ACC112 (cell line): ENCODE data around the gene DDOST.

ENCODE experiments used
- H2AFZ ChIP-seq: fragments of 200-600 bp; sonication (generic); one replicate; pipeline ENCODE4 v1.6.0; 2017; ENCODE audit warnings: antibody characterized with exemption, low read length; ENCODE audit not compliant: unreplicated experiment
- H3K27ac ChIP-seq: fragments of 200-600 bp; sonication (generic); 2 replicates; pipeline ENCODE4 v1.5.1; 2014; ENCODE audit warnings: low read depth, mild to moderate bottlenecking, antibody characterized with exemption, low read length, moderate library complexity
- H3K27me3 ChIP-seq: fragments of 200-600 bp; sonication (generic); 2 replicates; pipeline ENCODE4 v1.6.1; 2014; ENCODE audit warnings: mild to moderate bottlenecking, antibody characterized with exemption, low read length, moderate library complexity, mixed read lengths; ENCODE audit not compliant: insufficient read depth
- H3K36me3 ChIP-seq: fragments of 200-600 bp; sonication (generic); 2 replicates; pipeline ENCODE4 v1.6.1; 2016; ENCODE audit warnings: mild to moderate bottlenecking, antibody characterized with exemption, low read length, moderate library complexity, mixed read lengths; ENCODE audit not compliant: insufficient read depth
- H3K4me1 ChIP-seq: fragments of 200-600 bp; sonication (generic); one replicate; pipeline ENCODE4 v1.6.1; 2016; ENCODE audit warnings: low read length, mixed read lengths; ENCODE audit not compliant: insufficient read depth, unreplicated experiment, control insufficient read depth
- H3K4me3 ChIP-seq: fragments of 200-600 bp; sonication (generic); 2 replicates; pipeline ENCODE4 v1.5.1; 2014; ENCODE audit warnings: mild to moderate bottlenecking, low read depth, low read length
- H3K79me2 ChIP-seq: fragments of 200-600 bp; sonication (generic); one replicate; pipeline ENCODE4 v1.6.0; 2016; ENCODE audit warnings: low read length; ENCODE audit not compliant: control insufficient read depth, unreplicated experiment, insufficient read depth

DDOST gene

GRCh38 chr1:20701847-20702246, 40.7 kb upstream of the DDOST start:
- Histone ChIP-seq H3K27ac (no peak overlapping the region), H3K4me3 (no peak overlapping the region), H3K36me3 (no peaks in the 10 kb centered on the region), H3K4me1 (peaks cover 14% of the 10 kb centered on the region), H2AFZ (no peak overlapping the region), H3K27me3 (no peaks in the 10 kb centered on the region), H3K79me2 (no peaks in the 10 kb centered on the region)

- Histone ChIP-seq H3K36me3 (no peaks in the 10 kb centered on the region), H3K27me3 (no peaks in the 10 kb centered on the region), H3K27ac (no peak overlapping the region), H2AFZ (no peak overlapping the region), H3K79me2 (no peaks in the 10 kb centered on the region), H3K4me1 (peaks cover 14% of the 10 kb centered on the region), H3K4me3 (no peak overlapping the region)
Measured at GRCh38 chr1:20701446-20701845, 40.3 kb upstream of the DDOST start.

GRCh38 chr1:20700636-20701215, 39.6 kb upstream of the DDOST start:
- H3K36me3 ChIP-seq = no peaks in the 10 kb centered on the region
- H3K27ac ChIP-seq = no peak overlapping the region
- no peak overlapping the region for H3K4me3 ChIP-seq
- no peaks in the 10 kb centered on the region for H3K27me3 ChIP-seq
- H2AFZ ChIP-seq = no peak overlapping the region
- H3K79me2 ChIP-seq = no peaks in the 10 kb centered on the region
- H3K4me1 ChIP-seq = peaks cover 14% of the 10 kb centered on the region

- no peak overlapping the region for H3K4me3 ChIP-seq
- H3K36me3 ChIP-seq = no peaks in the 10 kb centered on the region
- no peaks in the 10 kb centered on the region for H3K79me2 ChIP-seq
- no peaks in the 10 kb centered on the region for H3K27me3 ChIP-seq
- H3K4me1 ChIP-seq = peaks cover 14% of the 10 kb centered on the region
- no peak overlapping the region for H2AFZ ChIP-seq
- H3K27ac ChIP-seq = no peak overlapping the region
Measured at GRCh38 chr1:20699558-20699957, 38.4 kb upstream of the DDOST start.

- H3K27ac ChIP-seq = no peak overlapping the region; the same call in 1 of the 2 replicates
- H3K79me2 ChIP-seq = no peaks in the 10 kb centered on the region
- H3K4me3 ChIP-seq = peak overlapping the region; percentile 19; the same call in 1 of the 2 replicates
- no peaks in the 10 kb centered on the region for H3K36me3 ChIP-seq
- H3K4me1 ChIP-seq = peaks cover 14% of the 10 kb centered on the region
- H2AFZ ChIP-seq = no peak overlapping the region
- H3K27me3 ChIP-seq = no peaks in the 10 kb centered on the region
Measured at GRCh38 chr1:20698195-20698910, 37.2 kb upstream of the DDOST start.

GRCh38 chr1:20697563-20697962, 36.4 kb upstream of the DDOST start:
- Histone ChIP-seq H2AFZ (no peak overlapping the region), H3K27me3 (no peaks in the 10 kb centered on the region), H3K4me3 (peak overlapping the region; percentile 74), H3K27ac (no peak overlapping the region), H3K4me1 (peaks cover 14% of the 10 kb centered on the region), H3K36me3 (no peaks in the 10 kb centered on the region), H3K79me2 (no peaks in the 10 kb centered on the region)

GRCh38 chr1:20696397-20697333, 35.5 kb upstream of the DDOST start:
- Histone ChIP-seq H3K27me3 (no peaks in the 10 kb centered on the region), H2AFZ (peak overlapping the region; percentile 56), H3K4me3 (peak overlapping the region; percentile 74), H3K79me2 (no peaks in the 10 kb centered on the region), H3K36me3 (no peaks in the 10 kb centered on the region), H3K4me1 (peaks cover 14% of the 10 kb centered on the region), H3K27ac (peak overlapping the region; percentile 69)

GRCh38 chr1:20695515-20695914, 34.3 kb upstream of the DDOST start:
- Histone ChIP-seq H3K27ac (no peak overlapping the region), H3K4me3 (no peak overlapping the region), H3K4me1 (peaks cover 14% of the 10 kb centered on the region), H2AFZ (peak overlapping the region; percentile 11), H3K79me2 (no peaks in the 10 kb centered on the region), H3K36me3 (no peaks in the 10 kb centered on the region), H3K27me3 (no peaks in the 10 kb centered on the region)

GRCh38 chr1:20693623-20694022, 32.5 kb upstream of the DDOST start:
- Histone ChIP-seq H3K4me1 (peaks cover 12% of the 10 kb centered on the region), H3K79me2 (no peaks in the 10 kb centered on the region), H3K27ac (no peak overlapping the region), H3K36me3 (no peaks in the 10 kb centered on the region), H3K27me3 (no peaks in the 10 kb centered on the region), H2AFZ (no peak overlapping the region), H3K4me3 (no peak overlapping the region)

GRCh38 chr1:20691872-20692271, 30.7 kb upstream of the DDOST start:
- Histone ChIP-seq H3K36me3 (no peaks in the 10 kb centered on the region), H3K27ac (no peak overlapping the region), H3K27me3 (no peaks in the 10 kb centered on the region), H3K4me1 (no peaks in the 10 kb centered on the region), H3K79me2 (no peaks in the 10 kb centered on the region), H2AFZ (no peak overlapping the region), H3K4me3 (no peak overlapping the region)
